HG02943 (cell line): ENCODE measurements around the gene UNC13C.
"Not testable (repeated sequence)": the region's sequence is repeated elsewhere in the genome, so short reads cannot be mapped to it uniquely, and the experiment has no call there.

ENCODE experiments used
- ATAC-seq: cut with Tn5 transposase; IDR thresholded peaks from one replicate; pipeline ENCODE4 v1.9.1; 2021; ENCODE audit warnings: mild to moderate bottlenecking, low read depth, moderate library complexity; ENCODE audit not compliant: unreplicated experiment

The UNC13C gene

GRCh38 chr15:54410481-54410880 lies 432.2 kb downstream of the UNC13C start:
- ATAC-seq = no peak

- no peak for ATAC-seq
Observed at GRCh38 chr15:54424171-54424570, 445.9 kb downstream of the UNC13C start.

GRCh38 chr15:54428596-54428995 lies 450.4 kb downstream of the UNC13C start:
- ATAC-seq = no peak

GRCh38 chr15:54450288-54450687 lies 472.0 kb downstream of the UNC13C start:
- ATAC-seq = not testable (repeated sequence)

GRCh38 chr15:54456413-54456812 lies 478.2 kb downstream of the UNC13C start:
- no peak for ATAC-seq

GRCh38 chr15:54462511-54462913 lies 484.3 kb downstream of the UNC13C start:
- ATAC-seq = no peak

GRCh38 chr15:54481819-54482218 lies 503.6 kb downstream of the UNC13C start:
- ATAC-seq = no peak

GRCh38 chr15:54482251-54482650 lies 504.0 kb downstream of the UNC13C start:
- ATAC-seq = no peak

GRCh38 chr15:54500330-54500729 lies 522.1 kb downstream of the UNC13C start:
- ATAC-seq = no peak

- no peak for ATAC-seq
Observed at GRCh38 chr15:54502416-54503075, 524.3 kb downstream of the UNC13C start.

- no peak for ATAC-seq
Observed at GRCh38 chr15:54504695-54505094, 526.5 kb downstream of the UNC13C start.

GRCh38 chr15:54506977-54507524 lies 528.8 kb downstream of the UNC13C start:
- ATAC-seq = no peak

- no peak for ATAC-seq
Observed at GRCh38 chr15:54514601-54515000, 536.4 kb downstream of the UNC13C start.

- ATAC-seq = no peak
Observed at GRCh38 chr15:54515664-54516582, 537.7 kb downstream of the UNC13C start.

GRCh38 chr15:54517366-54517765 lies 539.1 kb downstream of the UNC13C start:
- no peak for ATAC-seq

- ATAC-seq = no peak
Observed at GRCh38 chr15:54518156-54518882, 540.1 kb downstream of the UNC13C start.

GRCh38 chr15:54519577-54519976 lies 541.3 kb downstream of the UNC13C start:
- peak; percentile 76 for ATAC-seq

GRCh38 chr15:54520616-54521015 lies 542.4 kb downstream of the UNC13C start:
- ATAC-seq = no peak

GRCh38 chr15:54521206-54521605 lies 543.0 kb downstream of the UNC13C start:
- ATAC-seq = no peak

GRCh38 chr15:54528021-54528420 lies 549.8 kb downstream of the UNC13C start:
- no peak for ATAC-seq

GRCh38 chr15:54540721-54541120 lies 562.5 kb downstream of the UNC13C start:
- no peak for ATAC-seq
